Activated CD4-positive, alpha-beta T cell treated with anti-CD3 and anti-CD28 coated beads, Interleukin-2, Interleukin-6, amounts not matched to agents 100 ng/mL and 50 ng/mL, durations not matched to agents 16 hours and 8 hours (primary cell): ENCODE results near the gene SUZ12.
"Not testable (repeated sequence)": the region's sequence is repeated elsewhere in the genome, so short reads cannot be mapped to it uniquely, and the experiment has no call there.

Source experiments
- DNase-seq: peaks from one replicate; pipeline ENCODE4 v3.0.0-alpha.2; 2020

SUZ12 gene

GRCh38 chr17:32042266-32042665 is 105.5 kb downstream of the SUZ12 start:
- DNase-seq: not testable (repeated sequence)

- not testable (repeated sequence) for DNase-seq
Observed at GRCh38 chr17:32045611-32046010, 108.8 kb downstream of the SUZ12 start.

GRCh38 chr17:32047663-32048062 is 110.9 kb downstream of the SUZ12 start:
- DNase-seq: not testable (repeated sequence)
